Ovary (tissue), 9 donors: ENCODE results near the gene BTBD19. TPM values are rescaled to one million over a fixed set of nuclear protein-coding genes. Genes with fewer than 3 reads are reported as not detected.

ENCODE experiments used
- DNase-seq, 5 donors: peaks; one replicate each; pipeline ENCODE4 v3.0.0-alpha.2; 2019 to 2020
- H3K27ac ChIP-seq, 2 donors: fragments of 200-600 bp; one replicate each; pipeline versions ENCODE4 v1.5.1 to v1.8.0; 2019 to 2022
- H3K27me3 ChIP-seq: fragments of 200-600 bp; one replicate; pipeline ENCODE4 v1.8.0; 2022
- H3K36me3 ChIP-seq: fragments of 200-600 bp; sonication (generic); one replicate; pipeline ENCODE4 v1.5.1; 2019
- H3K4me1 ChIP-seq: one replicate; pipeline ENCODE4 v1.8.1; 2013; ENCODE audit warnings: mild to moderate bottlenecking, moderate library complexity; ENCODE audit not compliant: insufficient read depth
- H3K4me3 ChIP-seq: fragments of 200-600 bp; sonication (generic); one replicate; pipeline ENCODE4 v1.5.1; 2017
- H3K9me3 ChIP-seq, 2 donors: fragments of 200-600 bp in 1 of 2; sonication (generic) in 1 of 2; one replicate each; pipeline versions ENCODE4 v1.5.1 to v1.8.1; 2013 to 2019; ENCODE audit warnings: mild to moderate bottlenecking in 1 of 2, moderate library complexity in 1 of 2
- CTCF ChIP-seq, 3 donors: fragments of 450-650 bp in 2 of 3; fragments of 200-600 bp in 1 of 3; IDR thresholded peaks; one replicate each; pipeline versions ENCODE4 v1.5.1 to v1.8.0; 2016 to 2022; ENCODE audit warnings: antibody characterized with exemption in 3 of 3, mild to moderate bottlenecking in 1 of 3
- EP300 ChIP-seq: sonication (generic); formaldehyde crosslinking; IDR thresholded peaks from one replicate; pipeline ENCODE4 v1.6.1; 2017; ENCODE audit warnings: antibody characterized with exemption
- POLR2A ChIP-seq: fragments of 450-650 bp; IDR thresholded peaks from one replicate; pipeline ENCODE4 v1.6.1; 2017; ENCODE audit warnings: antibody characterized with exemption, mild to moderate bottlenecking, moderate library complexity
- WGBS, 3 donors: extraction: QIAGEN DNeasy Blood & Tissue Kit in 1 of 3; methylation state at CpG; one replicate each; pipeline versions ENCODE4 v1.1.5 to v1.1.7; 2013 to 2017; 5-methylcytosine and 5-hydroxymethylcytosine counted together
- intact Hi-C, 4 donors: fragments of 100-400 bp; cut with DNase I; formaldehyde crosslinking; loops; one replicate each; pipeline versions ENCODE4 v1.11.0 to v1.15.1; 2022 to 2023
- polyA plus RNA-seq, 2 donors: library from polyadenylated mRNA; stranded (reverse); fragments of 200-250 nt in 1 of 2; fragments of 350-450 nt in 1 of 2; fragmentation: Illumina TruSeq in 1 of 2; extraction: RNeasy Lipid Tissue Mini Kit (QIAGEN cat#74804) in 1 of 2; gene quantifications; one replicate each; pipeline ENCODE4 v1.2.3, GENCODE V29; 2013 to 2014
- total RNA-seq, 7 donors: library from RNA; depleted of rRNA in 2 of 7; stranded (reverse); fragments of >200 nt in 2 of 7; fragmentation: NEBNext Ultra II Directional in 3 of 7; extraction: Animal tissue kit (Norgen Biotek cat#: 25700) in 3 of 7; gene quantifications; one replicate each; pipeline versions ENCODE4 v1.1.0 to v1.2.4, GENCODE V29; 2016 to 2023
- donor health status: DM: no; HTN: no; CAD: no; lungs with moderate emphysema.
- donor health status: DM: no; HTN: no; CAD: no.
- donor health status: Bipolar disorder and iron deficiency.
- donor health status: DM: yes; HTN: yes; CAD: no.
- donor health status: DM: no; HTN: no; CAD: no.
- donor health status: DM: yes; HTN: yes; CAD: no.

Gene BTBD19
- total and polyA plus RNA-seq, 9 donors = 7.1 to 24.3 (median 15.0) TPM

- no peak overlapping the region for H3K4me3 ChIP-seq
- no peak for TF ChIP-seq EP300
- TF ChIP-seq POLR2A = no peak
- TF ChIP-seq CTCF (IDR thresholded peaks at IDR 0.05) = no peak
- DNase-seq = no peak
- H3K36me3 ChIP-seq = no peaks in the 10 kb centered on the region
- no peaks in the 10 kb centered on the region for H3K9me3 ChIP-seq
- no peak overlapping the region for H3K27ac ChIP-seq
- intact Hi-C loops = no loop called here
- WGBS, 3 donors = 55 to 59% (median 57%) methylated on average over 13 of the region's 13 CpGs
- H3K27me3 ChIP-seq = no peaks in the 10 kb centered on the region
- peaks cover 5% of the 10 kb centered on the region for H3K4me1 ChIP-seq
These were observed 30.2 kb upstream of the BTBD19 start for GRCh38 chr1:44777969-44778635.

GRCh38 chr1:44778705-44779576 lies 29.4 kb upstream of the BTBD19 start:
- Histone ChIP-seq H3K27ac (no peak overlapping the region), H3K4me3 (no peak overlapping the region), H3K9me3 (no peaks in the 10 kb centered on the region), H3K27me3 (no peaks in the 10 kb centered on the region), H3K4me1 (peaks cover 9% of the 10 kb centered on the region), H3K36me3 (no peaks in the 10 kb centered on the region)
- intact Hi-C loops = no loop called here
- WGBS, 3 donors = 93 to 98% (median 96%) methylated on average over 6 of the region's 6 CpGs
- no peak for DNase-seq
- TF ChIP-seq CTCF (IDR thresholded peaks at IDR 0.05) = no peak
- TF ChIP-seq EP300 = no peak
- TF ChIP-seq POLR2A = no peak

- TF ChIP-seq POLR2A (no peak), EP300 (no peak), CTCF (IDR thresholded peaks at IDR 0.05) (no peak)
- no peaks in the 10 kb centered on the region for H3K27me3 ChIP-seq
- no peaks in the 10 kb centered on the region for H3K9me3 ChIP-seq
- H3K27ac ChIP-seq = no peak overlapping the region
- H3K36me3 ChIP-seq = no peaks in the 10 kb centered on the region
- no peak overlapping the region for H3K4me3 ChIP-seq
- intact Hi-C loops = loop anchor here in 2 of 4 donors (10.0 kb wide), 2 partner anchors 46 to 54 kb away; partner anchors contain the start of genes KIF2C (in 1 of the 2) and RNU5D-1 (in 1 of the 2)
- no peak for DNase-seq
- WGBS, 3 donors = 86 to 92% (median 87%) methylated on average over 14 of the region's 14 CpGs
- peaks cover 9% of the 10 kb centered on the region for H3K4me1 ChIP-seq
These were observed 27.7 kb upstream of the BTBD19 start for GRCh38 chr1:44780583-44781121.

- no peak for DNase-seq
- intact Hi-C loops = loop anchor here in 2 of 4 donors (10.0 kb wide), 2 partner anchors 49 to 51 kb away; partner anchors contain the start of genes KIF2C (in 1 of the 2) and RNU5D-1 (in 1 of the 2)
- no peak for TF ChIP-seq EP300
These were observed 24.6 kb upstream of the BTBD19 start for GRCh38 chr1:44783697-44784093.

More at GRCh38 chr1:44783697-44784093, 24.6 kb upstream of the BTBD19 start:
- Histone ChIP-seq H3K4me1 (peaks cover 5% of the 10 kb centered on the region), H3K4me3 (peak overlapping the region; percentile 54), H3K27me3 (no peaks in the 10 kb centered on the region), H3K36me3 (no peaks in the 10 kb centered on the region), H3K9me3 (no peaks in the 10 kb centered on the region), H3K27ac (peak overlapping the region; percentile 36 to 55)
- WGBS, 3 donors = 47 to 52% (median 47%) methylated on average over 8 of the region's 8 CpGs
